SU-DHL-6 (cell line): ENCODE measurements around the gene NPTXR.

Source experiments
- CTCF ChIP-seq: fragments of 200-600 bp; sonication (generic); IDR thresholded peaks from one replicate; pipeline ENCODE4 v1.5.1; 2017; ENCODE audit warnings: antibody characterized with exemption, mild to moderate bottlenecking, low read length, moderate library complexity; ENCODE audit not compliant: insufficient read depth, poor library complexity, severe bottlenecking
- EZH2phosphoT487 ChIP-seq: fragments of 200-600 bp; sonication (generic), shearing (Covaris generic); conservative IDR thresholded peaks from 2 replicates; pipeline ENCODE4 v1.6.1; 2018; ENCODE audit warnings: mild to moderate bottlenecking, antibody characterized with exemption, low read length, moderate library complexity, mixed read lengths

GRCh38 chr22:38864361-38865191 is 20.7 kb upstream of the NPTXR start:
- TF ChIP-seq CTCF (no peak), EZH2phosphoT487 (no peak)
